A673 (cell line): ENCODE results near the gene PPIC. TPM values are rescaled to one million over a fixed set of nuclear protein-coding genes. Genes with fewer than 3 reads are reported as not detected.

Source experiments
- BruUV-seq: library from RNA; stranded (reverse); fragments of 400-500 nt; replicated peaks from 2 replicates; lab custom pipeline; 2021; lab: Mats Ljungman, UMichigan
- CTCF ChIA-PET: fragments of 300-600 bp; sonication (Branson Sonifier 250); formaldehyde crosslinking; loops from one replicate; lab custom pipeline; 2022; ENCODE audit warnings: antibody characterized with exemption; lab: Charles Lee
- POLR2A ChIA-PET: fragments of 300-600 bp; sonication (Branson Sonifier 250); formaldehyde crosslinking; loops from one replicate; lab custom pipeline; 2022; ENCODE audit warnings: antibody characterized with exemption; ENCODE audit not compliant: low non-redundant PET; lab: Charles Lee
- DNase-seq: peaks from one replicate; pipeline ENCODE4 v3.0.0-alpha.2; 2015; ENCODE audit warnings: low spot score
- H3K27ac ChIP-seq: fragments of 200-600 bp; sonication (generic); 2 replicates; pipeline ENCODE4 v1.5.1; 2016; ENCODE audit warnings: mixed run types, low read depth, mild to moderate bottlenecking, mixed read lengths, antibody characterized with exemption, low read length; ENCODE audit not compliant: poor library complexity, severe bottlenecking
- H3K27me3 ChIP-seq: fragments of 200-600 bp; sonication (generic); replicated peaks from 2 replicates; pipeline ENCODE4 v1.6.1; 2017; ENCODE audit warnings: mixed run types, low read depth, mild to moderate bottlenecking, mixed read lengths, antibody characterized with exemption, low read length; ENCODE audit not compliant: insufficient read depth, poor library complexity
- H3K36me3 ChIP-seq: fragments of 200-600 bp; sonication (generic); 2 replicates; pipeline ENCODE4 v1.6.1; 2016; ENCODE audit warnings: mixed run types, mild to moderate bottlenecking, mixed read lengths, antibody characterized with exemption, low read length; ENCODE audit not compliant: insufficient read depth, poor library complexity, severe bottlenecking
- H3K4me1 ChIP-seq: fragments of 200-600 bp; sonication (generic); 2 replicates; pipeline ENCODE4 v1.6.1; 2017; ENCODE audit warnings: mixed run types, mild to moderate bottlenecking, mixed read lengths, antibody characterized with exemption, low read length; ENCODE audit not compliant: insufficient read depth, poor library complexity, severe bottlenecking
- H3K4me3 ChIP-seq: fragments of 200-600 bp; sonication (generic); 2 replicates; pipeline ENCODE4 v1.5.1; 2016; ENCODE audit warnings: low read depth, mixed run types, mild to moderate bottlenecking, mixed read lengths, low read length; ENCODE audit not compliant: poor library complexity, severe bottlenecking
- H3K9me3 ChIP-seq: fragments of 200-600 bp; sonication (generic); 2 replicates; pipeline ENCODE4 v1.6.1; 2016; ENCODE audit warnings: mixed run types, low read depth, mild to moderate bottlenecking, mixed read lengths, antibody characterized with exemption, low read length; ENCODE audit not compliant: poor library complexity, severe bottlenecking
- CTCF ChIP-seq: fragments of 300-800, 200-600 bp; sonication (generic); conservative IDR thresholded peaks from 2 replicates; pipeline ENCODE4 v1.5.1; 2017; ENCODE audit warnings: low read depth, mild to moderate bottlenecking, antibody characterized with exemption, low read length, moderate library complexity, mixed read lengths
- EZH2 ChIP-seq: fragments of 200-600 bp; sonication (generic); IDR thresholded peaks from 2 replicates; pipeline ENCODE4 v1.6.1; 2017; ENCODE audit warnings: borderline replicate concordance, low read depth, mild to moderate bottlenecking, mixed read lengths, antibody characterized with exemption, low read length; ENCODE audit not compliant: poor library complexity, severe bottlenecking
- intact Hi-C: fragments of 100-400 bp; cut with micrococcal nuclease; formaldehyde crosslinking; loops from one replicate; pipeline ENCODE4 v1.10.0; 2022; ENCODE audit not compliant: unreplicated experiment
- total RNA-seq: library from RNA; stranded (reverse); gene quantifications from 2 replicates; pipeline ENCODE4 v1.2.3, GENCODE V29; 2021

PPIC gene
- total RNA-seq, 1 experiment from 2014 or later: not detected

GRCh38 chr5:123051206-123051605, 14.7 kb upstream of the PPIC start:
- no TSS peak for BruUV-seq

GRCh38 chr5:123047706-123048105, 11.2 kb upstream of the PPIC start:
- Histone ChIP-seq H3K4me3 (no peak overlapping the region), H3K27ac (no peak overlapping the region), H3K27me3 (peaks cover 68% of the 10 kb centered on the region), H3K4me1 (no peaks in the 10 kb centered on the region), H3K9me3 (no peaks in the 10 kb centered on the region), H3K36me3 (no peaks in the 10 kb centered on the region)
- TF ChIP-seq EZH2: no peak
- intact Hi-C loops: no loop called here
- no peak for DNase-seq
- no TSS peak for BruUV-seq
- ChIA-PET CTCF (no interaction called here), POLR2A (no interaction called here)

More at GRCh38 chr5:123051206-123051605, 14.7 kb upstream of the PPIC start:
- no peak overlapping the region for H3K4me3 ChIP-seq
- no peaks in the 10 kb centered on the region for H3K4me1 ChIP-seq
- no peak for TF ChIP-seq CTCF
- no peak for TF ChIP-seq EZH2
- intact Hi-C loops: no loop called here
- no peaks in the 10 kb centered on the region for H3K9me3 ChIP-seq
- ChIA-PET POLR2A (no interaction called here), CTCF (no interaction called here)
- no peak for DNase-seq
- peaks cover 44% of the 10 kb centered on the region for H3K27me3 ChIP-seq
- no peaks in the 10 kb centered on the region for H3K36me3 ChIP-seq
- H3K27ac ChIP-seq: no peak overlapping the region

GRCh38 chr5:123046222-123046621, 9.7 kb upstream of the PPIC start:
- H3K4me3 ChIP-seq: no peak overlapping the region
- POLR2A ChIA-PET: no interaction called here
- no peaks in the 10 kb centered on the region for H3K4me1 ChIP-seq
- CTCF ChIA-PET: no interaction called here
- no peaks in the 10 kb centered on the region for H3K36me3 ChIP-seq
- H3K27ac ChIP-seq: no peak overlapping the region
- intact Hi-C loops: no loop called here
- no peaks in the 10 kb centered on the region for H3K9me3 ChIP-seq
- no peak for TF ChIP-seq CTCF
- peaks cover 80% of the 10 kb centered on the region for H3K27me3 ChIP-seq
- no TSS peak for BruUV-seq
- DNase-seq: no peak

- ChIA-PET POLR2A (no interaction called here), CTCF (no interaction called here)
- no peak for DNase-seq
- BruUV-seq: no TSS peak
- no peak overlapping the region for H3K4me3 ChIP-seq
- TF ChIP-seq CTCF (no peak), EZH2 (no peak)
- intact Hi-C loops: no loop called here
- H3K9me3 ChIP-seq: no peaks in the 10 kb centered on the region
- H3K4me1 ChIP-seq: no peaks in the 10 kb centered on the region
- no peak overlapping the region for H3K27ac ChIP-seq
- H3K27me3 ChIP-seq: peaks cover 78% of the 10 kb centered on the region
- H3K36me3 ChIP-seq: no peaks in the 10 kb centered on the region
Measured at GRCh38 chr5:123044926-123045617, 8.5 kb upstream of the PPIC start.
